IPS-20b (cell line): ENCODE results near the gene SDK1.

Experiments used
- H3K27ac ChIP-seq: one replicate; pipeline ENCODE4 v1.5.1; 2013; ENCODE audit warnings: low read length
- H3K27me3 ChIP-seq: 2 replicates; pipeline ENCODE4 v1.6.1; 2013; ENCODE audit warnings: mild to moderate bottlenecking, low read length, inconsistent platforms; ENCODE audit not compliant: insufficient read depth
- H3K36me3 ChIP-seq: 2 replicates; pipeline ENCODE4 v1.6.1; 2013; ENCODE audit warnings: low read depth, mild to moderate bottlenecking, inconsistent platforms, low read length, moderate library complexity; ENCODE audit not compliant: insufficient read depth
- H3K4me1 ChIP-seq: 2 replicates; pipeline ENCODE4 v1.6.1; 2013; ENCODE audit warnings: mild to moderate bottlenecking, control low read depth, inconsistent platforms, low read length, moderate library complexity; ENCODE audit not compliant: insufficient read depth
- H3K4me3 ChIP-seq: 2 replicates; pipeline ENCODE4 v1.5.1; 2013; ENCODE audit warnings: mild to moderate bottlenecking, low read length, inconsistent platforms
- H3K9ac ChIP-seq: 2 replicates; pipeline ENCODE4 v1.6.1; 2013; ENCODE audit warnings: low read depth, mild to moderate bottlenecking, inconsistent platforms, low read length, moderate library complexity
- H3K9me3 ChIP-seq: 2 replicates; pipeline ENCODE4 v1.6.1; 2013; ENCODE audit warnings: mild to moderate bottlenecking, low read depth, low read length, inconsistent platforms; ENCODE audit not compliant: insufficient read depth

SDK1 gene

DNA sequence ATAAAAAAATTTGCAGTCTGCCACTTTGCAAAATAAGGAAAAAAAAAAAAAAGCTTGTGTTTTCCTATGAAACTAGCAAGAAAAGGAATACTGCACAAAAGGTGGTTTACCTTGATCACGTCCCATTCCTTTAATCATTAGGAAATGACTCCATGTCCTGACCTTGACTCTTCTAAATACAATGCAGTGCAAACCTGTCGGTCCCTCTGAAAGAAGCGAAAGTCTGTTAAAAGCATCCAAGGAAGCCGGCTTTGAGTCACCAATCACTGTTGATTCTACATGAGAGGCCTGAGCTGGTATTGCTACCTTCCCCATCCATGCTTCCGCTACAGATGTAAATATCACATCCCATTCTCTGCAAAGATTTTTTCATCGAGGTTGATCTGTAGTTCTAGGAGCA is 652.1 kb downstream of the SDK1 start:
- H3K27ac ChIP-seq = no peak overlapping the region
- no peaks in the 10 kb centered on the region for H3K27me3 ChIP-seq
- H3K36me3 ChIP-seq = no peaks in the 10 kb centered on the region
- H3K4me3 ChIP-seq = no peak overlapping the region
- H3K9me3 ChIP-seq = no peaks in the 10 kb centered on the region
- H3K4me1 ChIP-seq = no peaks in the 10 kb centered on the region
- no peak overlapping the region for H3K9ac ChIP-seq

DNA sequence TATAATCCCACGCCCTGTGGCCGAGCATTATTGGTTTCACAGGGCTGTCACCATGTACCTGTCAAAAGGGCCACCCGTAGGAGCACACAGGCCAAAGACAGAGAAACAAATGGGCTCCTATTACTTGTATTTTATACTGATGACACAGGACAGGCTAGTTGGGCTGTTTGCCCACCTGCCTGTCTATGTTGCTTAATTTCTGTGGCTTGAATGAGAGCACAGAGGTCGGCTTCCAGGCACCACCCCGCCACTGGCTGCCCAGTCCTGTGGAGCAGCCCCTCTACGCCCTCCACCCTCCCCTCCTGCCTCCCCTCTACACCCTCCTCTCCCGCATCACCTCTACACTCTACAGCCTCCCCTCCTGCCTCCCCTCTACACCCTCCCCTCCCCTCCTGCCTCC is 652.9 kb downstream of the SDK1 start:
- H3K4me3 ChIP-seq = no peak overlapping the region
- H3K9me3 ChIP-seq = no peaks in the 10 kb centered on the region
- H3K36me3 ChIP-seq = no peaks in the 10 kb centered on the region
- H3K27ac ChIP-seq = no peak overlapping the region
- no peaks in the 10 kb centered on the region for H3K27me3 ChIP-seq
- no peaks in the 10 kb centered on the region for H3K4me1 ChIP-seq
- no peak overlapping the region for H3K9ac ChIP-seq

DNA sequence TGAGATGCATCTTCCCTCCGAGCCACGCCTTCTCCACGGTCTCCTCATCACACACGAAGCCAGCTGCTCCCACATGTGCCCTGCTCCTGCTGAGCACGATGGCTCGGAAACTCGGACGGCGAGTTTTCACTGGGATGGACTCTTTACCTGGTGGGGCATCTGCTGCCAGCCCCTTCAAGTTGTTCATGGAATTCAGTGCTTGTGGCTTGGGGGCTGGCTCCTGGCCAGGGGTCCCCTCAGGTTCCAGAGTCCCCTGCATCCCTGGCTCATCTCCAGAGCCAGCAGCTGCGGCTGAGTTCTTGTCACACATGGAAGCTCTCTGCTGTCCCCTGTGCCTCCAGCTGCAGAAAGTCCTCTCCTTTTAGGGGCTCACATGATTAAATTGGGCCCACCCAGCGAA is 654.0 kb downstream of the SDK1 start:
- Histone ChIP-seq H3K27me3 (no peaks in the 10 kb centered on the region), H3K4me1 (no peaks in the 10 kb centered on the region), H3K27ac (no peak overlapping the region)

DNA sequence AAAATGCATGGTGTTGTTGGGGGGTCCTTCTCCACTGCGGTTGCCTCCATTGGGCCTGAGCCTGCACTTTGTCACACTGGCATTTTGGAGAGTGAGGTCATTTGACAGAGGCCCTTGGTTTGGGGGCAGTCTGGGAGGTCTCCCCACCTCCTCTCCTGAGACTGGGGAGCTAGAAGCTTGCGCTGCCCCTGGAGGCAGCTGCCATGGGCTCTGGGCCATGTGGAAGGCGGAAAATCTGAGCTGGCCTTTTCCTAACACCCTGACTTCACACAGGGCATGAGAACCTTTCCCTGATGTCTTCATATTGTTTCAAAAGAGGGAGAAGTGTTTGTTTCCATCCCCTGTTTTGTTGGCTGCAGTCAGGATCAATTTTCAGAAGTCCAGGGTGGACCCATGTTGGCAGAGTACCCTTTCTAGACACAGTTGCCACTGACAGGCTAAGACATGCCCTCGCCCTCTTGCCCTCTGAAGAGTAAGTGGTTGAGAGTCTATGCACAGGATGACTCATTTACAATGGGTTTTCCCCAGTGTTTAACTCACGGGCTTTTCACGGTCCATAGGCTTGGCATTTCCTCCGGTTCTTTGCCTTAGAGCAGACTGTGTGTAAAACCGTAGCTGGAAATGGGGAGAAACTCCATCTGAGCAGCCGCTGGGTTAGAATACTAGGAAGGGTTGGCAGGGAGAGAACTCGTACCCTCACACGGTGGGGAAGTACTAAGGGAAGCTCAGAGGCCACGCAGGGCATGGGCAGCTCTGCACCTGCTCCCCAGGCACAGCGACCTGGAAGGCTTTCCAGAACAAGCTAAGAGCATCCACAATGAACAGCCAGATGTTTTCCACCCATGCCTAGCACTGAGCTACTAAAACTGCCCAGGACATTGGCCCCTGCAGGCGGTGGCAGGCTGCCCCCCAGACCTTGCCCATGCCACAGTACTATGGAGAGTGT is 655.0 kb downstream of the SDK1 start:
- H3K4me3 ChIP-seq = no peak overlapping the region

More for the DNA sequence above, 654.0 kb downstream of the SDK1 start:
- H3K9me3 ChIP-seq = no peaks in the 10 kb centered on the region
- H3K4me3 ChIP-seq = no peak overlapping the region
- H3K36me3 ChIP-seq = no peaks in the 10 kb centered on the region
- H3K9ac ChIP-seq = no peak overlapping the region

DNA sequence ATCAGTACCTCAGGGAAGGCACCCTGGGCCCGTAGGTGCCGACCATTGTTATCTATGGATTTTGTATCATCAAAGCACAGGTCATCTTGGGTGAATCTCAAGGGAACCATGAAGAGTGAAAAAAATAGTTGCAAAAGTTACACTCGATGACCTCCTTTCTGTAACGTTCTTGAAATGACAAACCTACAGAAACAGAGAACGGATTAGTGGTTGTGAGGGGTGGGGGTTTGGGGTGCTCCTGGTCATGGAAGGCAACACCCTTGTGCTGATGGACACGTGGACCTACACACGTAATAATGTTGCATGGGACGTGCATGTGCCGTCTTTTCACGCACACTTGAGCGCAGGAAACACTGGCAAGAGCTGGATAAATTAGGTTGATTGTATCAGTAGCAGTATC is 655.9 kb downstream of the SDK1 start:
- Histone ChIP-seq H3K4me3 (no peak overlapping the region), H3K27me3 (no peaks in the 10 kb centered on the region), H3K36me3 (no peaks in the 10 kb centered on the region), H3K9me3 (no peaks in the 10 kb centered on the region), H3K27ac (no peak overlapping the region), H3K9ac (no peak overlapping the region), H3K4me1 (no peaks in the 10 kb centered on the region)

More for the DNA sequence above, 655.0 kb downstream of the SDK1 start:
- no peak overlapping the region for H3K9ac ChIP-seq
- no peaks in the 10 kb centered on the region for H3K9me3 ChIP-seq
- no peaks in the 10 kb centered on the region for H3K4me1 ChIP-seq
- H3K36me3 ChIP-seq = no peaks in the 10 kb centered on the region
- no peaks in the 10 kb centered on the region for H3K27me3 ChIP-seq
- no peak overlapping the region for H3K27ac ChIP-seq

DNA sequence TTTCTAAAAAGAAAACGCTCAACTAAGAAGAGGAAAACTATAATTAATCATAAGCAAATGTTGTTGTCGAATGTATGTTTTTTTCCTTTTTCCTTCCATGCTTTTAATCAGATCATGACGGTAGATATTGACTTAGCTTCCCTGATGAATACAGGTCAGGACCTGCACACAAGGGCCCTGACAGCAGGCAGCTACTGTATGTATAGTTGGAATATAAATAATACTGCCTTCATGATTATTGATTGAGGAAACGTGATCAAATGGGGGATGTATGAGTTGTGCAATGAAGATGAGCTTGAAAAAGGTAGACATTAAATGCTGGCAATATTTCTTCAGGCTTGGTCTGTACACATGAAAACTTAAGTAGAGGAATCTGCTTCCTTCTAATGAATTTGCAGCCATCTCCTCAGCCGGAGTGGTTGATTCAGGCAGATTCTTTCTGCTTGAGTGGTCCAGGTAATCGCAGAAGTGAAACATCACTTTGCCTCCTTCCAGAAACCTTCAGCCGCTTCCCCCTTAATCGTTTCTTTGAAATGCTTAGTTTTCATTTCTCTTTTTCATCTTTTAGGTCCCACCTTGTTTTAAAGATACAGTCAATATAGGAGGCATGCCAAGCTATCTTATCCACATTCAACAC is 656.5 kb downstream of the SDK1 start:
- Histone ChIP-seq H3K4me1 (no peaks in the 10 kb centered on the region), H3K27ac (no peak overlapping the region), H3K27me3 (no peaks in the 10 kb centered on the region), H3K36me3 (no peaks in the 10 kb centered on the region), H3K4me3 (no peak overlapping the region), H3K9ac (no peak overlapping the region), H3K9me3 (no peaks in the 10 kb centered on the region)

DNA sequence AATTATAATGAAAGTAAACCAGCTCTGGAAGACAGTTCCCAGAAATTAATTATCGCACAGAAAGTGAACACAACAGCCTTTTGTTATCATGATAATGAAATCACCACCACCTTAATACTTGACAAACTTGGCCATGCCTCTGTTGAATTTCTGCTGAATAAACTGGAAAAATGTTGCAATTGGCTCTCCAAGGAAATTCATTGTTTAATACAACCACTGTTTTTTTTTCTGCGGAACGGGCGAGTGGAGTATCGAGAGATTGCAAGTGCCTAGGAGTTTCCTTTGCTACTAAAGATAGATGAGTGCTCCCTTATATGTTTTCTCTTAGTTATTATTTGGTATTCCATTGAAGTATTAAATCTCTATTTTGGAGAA is 657.0 kb downstream of the SDK1 start:
- H3K9ac ChIP-seq = no peak overlapping the region
- no peaks in the 10 kb centered on the region for H3K9me3 ChIP-seq
- H3K4me3 ChIP-seq = no peak overlapping the region
- H3K27ac ChIP-seq = no peak overlapping the region
- no peaks in the 10 kb centered on the region for H3K4me1 ChIP-seq
- no peaks in the 10 kb centered on the region for H3K36me3 ChIP-seq
- H3K27me3 ChIP-seq = no peaks in the 10 kb centered on the region

DNA sequence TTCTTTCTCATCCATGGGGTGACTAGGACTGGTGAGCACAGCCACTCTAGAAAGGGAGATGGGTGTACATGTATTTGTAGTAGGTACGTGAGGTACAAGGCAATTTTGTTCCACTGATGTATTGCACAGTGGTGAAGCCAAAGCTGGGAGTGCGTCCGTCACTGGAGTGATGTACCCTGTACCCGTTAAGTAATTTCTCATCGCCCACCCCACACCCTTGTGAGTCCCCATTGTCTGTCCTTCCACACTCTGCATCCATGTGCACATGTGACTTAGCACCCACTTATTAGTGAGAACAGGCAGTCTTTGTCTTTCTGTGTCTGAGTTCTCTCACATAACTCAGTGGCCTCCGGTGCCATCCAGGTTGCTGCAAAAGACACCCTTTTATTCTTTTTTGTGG is 658.3 kb downstream of the SDK1 start:
- Histone ChIP-seq H3K4me1 (no peaks in the 10 kb centered on the region), H3K27ac (no peak overlapping the region), H3K27me3 (no peaks in the 10 kb centered on the region), H3K36me3 (no peaks in the 10 kb centered on the region), H3K4me3 (no peak overlapping the region), H3K9ac (no peak overlapping the region), H3K9me3 (no peaks in the 10 kb centered on the region)

DNA sequence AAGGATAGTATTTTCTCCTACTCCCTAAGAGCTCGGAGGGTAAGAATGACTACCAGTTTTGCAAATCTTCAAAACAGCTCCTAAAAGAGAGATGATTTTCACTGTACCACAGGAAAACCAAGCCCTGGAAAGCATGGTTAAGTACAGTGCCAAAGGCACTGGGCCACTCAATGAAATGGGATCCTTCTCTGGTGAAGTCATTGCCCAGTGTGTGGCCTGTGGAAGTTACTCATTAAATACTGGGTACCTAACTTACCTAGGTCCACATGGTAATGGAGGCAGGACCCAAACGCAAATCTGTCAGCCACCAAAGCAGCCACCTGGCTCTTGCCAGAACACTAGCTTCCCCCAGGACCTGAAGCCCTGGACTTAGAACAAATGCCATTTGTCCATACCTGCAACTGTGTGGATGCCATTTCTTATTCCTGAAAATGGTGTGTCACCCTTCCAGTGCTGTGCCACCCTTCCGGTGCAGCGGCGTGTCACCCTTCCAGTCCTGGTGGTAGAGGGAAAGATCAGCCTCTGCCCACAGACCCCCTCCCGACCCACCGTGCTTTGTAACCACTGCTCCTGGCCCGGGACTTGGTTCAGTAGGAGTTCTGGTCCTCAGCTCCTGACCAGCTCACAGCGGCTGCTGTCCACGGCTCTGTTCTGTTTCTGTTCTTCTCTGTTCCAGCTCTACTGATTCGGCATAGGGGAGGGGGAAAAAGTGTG is 659.2 kb downstream of the SDK1 start:
- no peaks in the 10 kb centered on the region for H3K36me3 ChIP-seq
- H3K27ac ChIP-seq = no peak overlapping the region
- H3K9ac ChIP-seq = no peak overlapping the region
- H3K27me3 ChIP-seq = no peaks in the 10 kb centered on the region
- H3K4me1 ChIP-seq = no peaks in the 10 kb centered on the region
- H3K4me3 ChIP-seq = no peak overlapping the region
- no peaks in the 10 kb centered on the region for H3K9me3 ChIP-seq

DNA sequence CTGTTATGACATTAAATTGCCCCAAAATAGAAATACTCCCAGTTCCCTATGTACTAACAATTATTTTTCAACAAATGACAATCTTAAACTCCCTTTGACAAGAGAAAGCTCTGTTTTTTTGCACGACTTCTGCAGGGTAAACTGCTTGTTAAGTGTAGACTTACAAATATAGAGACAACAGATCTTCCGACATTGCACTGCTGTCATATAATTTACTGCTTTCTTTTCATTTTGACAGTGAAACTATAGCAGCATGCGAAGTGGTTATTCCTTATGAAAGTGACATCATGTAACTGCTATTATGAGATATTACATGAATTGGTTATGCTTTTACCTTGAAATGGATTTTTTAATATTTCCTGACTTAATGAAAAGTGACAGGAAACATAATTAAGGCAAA is 659.9 kb downstream of the SDK1 start:
- no peak overlapping the region for H3K4me3 ChIP-seq
- H3K4me1 ChIP-seq = no peaks in the 10 kb centered on the region
- H3K27me3 ChIP-seq = no peaks in the 10 kb centered on the region
- no peak overlapping the region for H3K9ac ChIP-seq
- no peaks in the 10 kb centered on the region for H3K36me3 ChIP-seq
- no peak overlapping the region for H3K27ac ChIP-seq
- H3K9me3 ChIP-seq = no peaks in the 10 kb centered on the region

DNA sequence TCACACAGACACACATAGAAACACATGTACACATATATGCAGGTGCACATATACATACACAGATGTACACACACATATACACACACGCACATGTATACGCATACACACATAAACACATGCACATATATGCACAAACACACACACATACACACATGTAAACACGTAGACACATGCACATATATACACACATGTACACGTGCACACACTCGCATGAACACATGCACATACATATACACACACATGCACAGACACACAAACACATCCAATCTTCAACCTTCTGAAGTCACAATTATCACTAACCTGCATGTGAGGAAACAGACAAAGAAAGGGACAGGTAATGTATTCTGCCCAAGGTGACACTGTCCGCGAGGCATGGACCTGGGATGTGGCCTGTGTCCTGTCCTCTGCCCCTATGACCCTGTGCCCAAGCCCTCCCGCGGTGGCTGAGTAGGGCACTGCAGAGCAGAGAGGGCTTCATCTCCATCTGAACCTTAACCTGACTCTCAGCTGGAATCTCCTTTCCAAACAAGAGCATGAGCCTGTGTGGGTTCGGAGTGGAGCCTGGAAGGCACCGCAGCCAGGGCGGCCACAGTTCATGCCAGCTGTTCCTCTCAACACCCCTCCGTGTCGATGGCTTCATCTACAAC is 660.9 kb downstream of the SDK1 start:
- Histone ChIP-seq H3K27me3 (no peaks in the 10 kb centered on the region), H3K36me3 (no peaks in the 10 kb centered on the region), H3K9ac (no peak overlapping the region), H3K4me3 (no peak overlapping the region), H3K27ac (no peak overlapping the region), H3K9me3 (no peaks in the 10 kb centered on the region), H3K4me1 (no peaks in the 10 kb centered on the region)
